Fibroblast of skin of abdomen (primary cell): ENCODE data around the gene E2F4.

Experiments
- DNase-seq: peaks from one replicate; pipeline ENCODE4 v3.0.0-alpha.2; 2013

E2F4 gene

GRCh38 chr16:67174706-67175231 is 17.2 kb upstream of the E2F4 start:
- DNase-seq, result no peak

GRCh38 chr16:67176662-67177061 is 15.3 kb upstream of the E2F4 start:
- no peak for DNase-seq

DNA sequence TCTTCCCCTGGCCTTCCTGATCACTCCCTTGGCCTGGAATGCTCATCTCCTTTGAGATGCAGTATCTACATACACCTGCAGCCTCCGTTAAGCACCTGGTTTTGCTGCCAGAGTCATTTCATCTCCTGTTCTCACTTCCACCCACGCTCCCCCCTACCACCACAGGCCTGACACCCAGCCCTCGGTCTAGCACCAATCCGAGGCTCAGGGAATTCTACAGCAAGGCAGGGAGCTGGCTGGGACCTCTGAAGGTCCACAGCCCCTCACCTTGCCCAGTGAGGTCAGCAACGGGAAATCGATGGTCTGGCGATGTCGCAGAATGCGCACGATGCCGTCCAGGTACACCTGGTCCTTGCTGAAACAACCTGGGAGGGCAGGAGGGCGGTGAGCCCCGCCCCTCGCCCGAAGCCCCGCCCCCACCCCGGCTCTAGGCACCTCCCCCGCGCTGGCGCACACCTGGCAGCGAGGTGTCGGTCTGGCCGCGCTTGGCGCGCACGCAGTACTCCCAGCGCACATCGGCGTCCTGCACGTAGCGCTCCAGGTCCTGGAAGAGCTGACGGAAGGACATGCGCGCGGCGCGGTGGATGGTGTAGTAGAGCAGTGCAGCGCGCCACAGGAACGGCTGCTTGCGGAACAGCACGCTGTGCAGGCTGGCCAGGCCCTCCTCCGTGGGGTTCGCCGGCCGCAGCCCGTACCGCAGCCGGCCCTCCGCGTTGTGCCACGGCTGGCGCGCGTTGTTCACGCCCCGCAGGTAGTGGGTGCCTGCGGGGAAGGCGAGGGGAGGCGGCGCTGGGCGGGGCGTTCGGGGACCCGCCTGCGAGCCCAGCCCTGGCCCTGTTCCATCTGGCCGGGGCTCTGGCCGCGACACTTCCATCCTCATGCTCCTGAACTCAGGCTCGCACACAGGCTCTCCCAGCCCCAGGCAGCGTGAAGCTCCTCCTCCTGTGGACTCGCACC is 13.9 kb upstream of the E2F4 start:
- peak; percentile 37 for DNase-seq

- no peak for DNase-seq
These were observed 12.4 kb upstream of the E2F4 start for GRCh38 chr16:67179421-67180080.

GRCh38 chr16:67180166-67180565 is 11.8 kb upstream of the E2F4 start:
- DNase-seq, result no peak

GRCh38 chr16:67181346-67181745 is 10.6 kb upstream of the E2F4 start:
- peak; percentile 80 for DNase-seq

GRCh38 chr16:67182288-67182687 is 9.7 kb upstream of the E2F4 start:
- no peak for DNase-seq

DNA sequence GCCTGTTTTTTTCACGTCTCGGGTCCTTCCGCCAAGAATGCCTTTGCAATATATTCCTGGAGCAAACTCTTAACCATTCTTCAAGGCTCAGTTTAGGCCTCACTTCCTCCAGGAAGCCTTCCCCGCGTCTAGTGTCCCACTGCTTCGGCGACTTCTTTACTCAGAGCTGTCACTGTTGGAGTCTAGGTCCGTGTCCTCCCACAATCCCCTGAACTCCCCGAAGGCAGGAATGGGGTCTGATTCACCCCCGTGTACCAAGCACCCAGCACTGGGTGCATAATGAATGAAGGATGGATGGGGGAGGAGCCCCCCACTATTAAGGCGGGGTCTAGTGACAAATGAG is 8.7 kb upstream of the E2F4 start:
- DNase-seq, result no peak

- DNase-seq, result peak; percentile 98
These were observed 8.1 kb upstream of the E2F4 start, which contains the start of gene MATCAP1 for GRCh38 chr16:67183627-67184452. Gene MATCAP1 (minus strand): TSS chr16:67183963. CDS start chr16:67180610, 3,353 bp downstream.

- DNase-seq, result no peak
These were observed 7.4 kb upstream of the E2F4 start for GRCh38 chr16:67184453-67184994.

GRCh38 chr16:67184995-67185650 is 6.8 kb upstream of the E2F4 start:
- peak; percentile 82 for DNase-seq

DNA sequence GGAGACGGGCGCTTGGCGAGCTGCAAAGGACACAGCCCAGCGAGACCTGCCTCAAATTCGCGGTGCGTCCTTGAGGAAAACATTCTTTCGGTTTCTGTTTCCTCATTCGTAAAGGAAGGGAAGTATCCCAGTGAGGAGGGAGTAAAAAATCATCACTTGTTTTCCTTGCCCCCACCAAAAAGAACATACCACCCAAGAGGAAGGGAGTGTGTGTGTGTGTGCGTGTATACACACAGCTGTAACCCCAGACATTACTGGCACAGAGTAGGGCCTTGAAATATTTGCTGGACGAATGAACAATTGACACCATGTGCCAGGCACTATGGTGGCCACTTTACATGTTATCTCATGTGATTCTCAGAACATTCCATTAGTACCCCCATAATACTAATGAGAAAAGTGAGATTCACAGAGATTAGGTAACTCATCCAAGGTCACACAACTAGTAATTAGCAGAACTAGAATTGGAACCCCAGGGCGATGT is 6.3 kb upstream of the E2F4 start:
- DNase-seq, result no peak

GRCh38 chr16:67186550-67186950 is 5.4 kb upstream of the E2F4 start:
- DNase-seq, result no peak

DNA sequence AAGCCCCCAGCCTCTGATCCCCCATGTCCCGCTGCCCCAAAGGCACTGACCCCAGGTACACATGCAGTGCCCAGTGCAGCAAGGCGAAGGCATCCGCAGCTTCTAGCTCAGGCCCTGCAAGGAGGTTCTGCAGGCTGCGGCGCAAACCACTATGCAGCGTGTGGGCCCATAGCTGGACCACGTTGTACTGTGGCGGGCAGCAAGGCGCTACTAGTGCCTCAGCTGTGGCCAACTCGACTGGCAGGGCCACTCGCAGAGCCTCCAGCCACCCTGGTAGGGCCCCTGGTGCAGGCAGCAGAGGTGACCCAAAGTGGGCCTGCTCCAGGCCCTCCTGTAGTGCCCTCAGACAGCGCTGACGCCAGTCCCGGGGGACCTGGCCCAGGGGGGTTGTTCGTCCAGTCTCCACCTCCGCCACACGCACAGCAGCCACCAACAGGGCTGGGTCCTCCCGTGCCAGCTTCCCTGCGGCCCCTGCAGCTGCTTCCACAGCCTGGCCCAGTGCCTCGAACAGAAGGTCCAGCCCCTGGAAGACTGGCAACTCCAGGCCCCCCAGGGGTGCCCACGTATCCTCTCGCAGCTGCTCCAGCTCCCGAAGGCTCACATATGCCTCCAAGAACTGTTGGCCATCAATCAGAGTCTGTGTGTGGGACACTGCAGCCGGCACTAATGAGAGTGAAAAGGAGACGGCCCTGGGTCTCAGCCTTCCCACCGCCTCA is 4.6 kb upstream of the E2F4 start:
- no peak for DNase-seq

- no peak for DNase-seq
These were observed 3.6 kb upstream of the E2F4 start for GRCh38 chr16:67188323-67188722.

DNA sequence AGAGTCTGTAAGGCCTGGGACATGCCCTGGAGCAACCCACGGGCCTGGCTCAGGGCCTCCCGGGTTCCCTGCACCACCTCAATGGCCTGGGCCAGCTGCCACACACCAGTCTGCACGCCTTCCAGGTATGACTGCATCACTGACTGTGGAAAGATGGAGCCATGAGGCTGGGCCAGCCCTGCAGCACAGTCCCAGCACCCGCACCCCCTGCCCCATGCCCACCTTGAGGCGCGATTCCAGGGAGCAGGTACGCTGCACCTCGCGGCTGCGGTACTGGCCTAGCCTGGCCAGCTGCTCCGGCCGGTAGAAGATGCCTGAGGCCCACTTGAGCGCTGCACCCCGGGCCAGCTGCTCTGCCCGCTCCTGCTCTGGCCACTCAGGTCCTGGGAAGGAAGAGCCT is 3.2 kb upstream of the E2F4 start:
- no peak for DNase-seq

GRCh38 chr16:67190041-67190440 is 1.9 kb upstream of the E2F4 start, which contains the start of gene EXOC3L1:
Gene EXOC3L1 (minus strand): TSS chr16:67190136. CDS start chr16:67189676, 460 bp downstream.
- DNase-seq, result no peak

DNA sequence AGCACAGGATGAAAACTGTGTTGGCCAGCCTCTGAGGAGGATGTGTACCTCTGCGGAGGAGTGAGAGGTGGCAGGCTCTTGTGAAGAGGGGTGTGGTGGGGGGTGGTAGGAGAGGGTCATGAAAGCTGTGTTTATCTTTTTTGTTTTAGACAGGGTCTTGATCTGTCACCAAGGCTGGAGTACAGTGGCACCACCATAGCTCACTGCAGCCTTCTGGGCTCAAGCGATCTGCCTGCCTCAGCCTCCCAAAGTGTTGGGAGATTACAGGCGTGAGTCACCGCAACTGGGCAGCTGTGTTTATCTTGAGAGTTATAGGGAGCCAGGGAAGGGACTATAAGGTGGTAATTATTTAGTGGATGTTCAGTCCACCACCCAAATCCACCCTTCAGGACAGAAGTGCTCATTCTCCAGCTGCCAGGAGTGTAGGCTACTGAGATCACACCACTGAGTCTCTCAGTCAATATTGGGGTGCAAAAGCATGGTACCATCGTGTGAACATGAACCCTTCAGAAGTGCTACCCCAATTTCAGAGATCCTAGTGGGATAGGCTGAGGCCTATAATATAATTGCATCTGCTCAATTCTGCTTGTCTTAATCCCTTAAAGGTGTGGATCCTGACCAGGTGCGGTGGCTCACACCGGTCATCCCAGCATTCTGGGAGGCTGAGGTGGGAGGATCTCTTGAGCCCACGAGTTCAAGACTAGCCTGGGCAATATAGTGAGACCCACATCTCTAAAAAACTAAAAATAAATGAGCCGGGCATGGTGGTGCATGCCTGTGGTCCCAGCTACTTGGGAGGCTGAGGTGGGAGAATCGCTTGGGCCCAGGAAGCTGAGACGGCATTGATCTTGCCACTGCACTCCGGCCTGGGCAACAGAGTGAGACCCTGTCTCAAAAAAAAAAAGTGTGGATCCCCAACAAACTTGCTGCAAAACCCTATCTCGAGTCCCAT is 1.2 kb upstream of the E2F4 start:
- DNase-seq, result no peak

GRCh38 chr16:67191411-67191994 is 452 bp upstream of the E2F4 start:
- no peak for DNase-seq
